ENCODE data around the gene MAFF. TPM values are rescaled to one million over a fixed set of nuclear protein-coding genes. Genes with fewer than 3 reads are reported as not detected.

Gene MAFF
- total RNA-seq, 2 experiments from 2014 or later = 8.3 to 9.4 TPM

- Mint-ChIP-seq H3K36me3 (ENCODE audit: low read depth) (peaks cover 2% of the 10 kb centered on the region), H3K27me3 (no peaks in the 10 kb centered on the region), H3K27ac (no peak overlapping the region), H3K4me3 (no peak overlapping the region), H3K9me3 (ENCODE audit: low read depth) (no peaks in the 10 kb centered on the region), H3K4me1 (peaks cover 16% of the 10 kb centered on the region)
- CTCF ChIA-PET = interaction anchor here (0.5 to 1.1 kb wide), 2 partner anchors 155 to 205 kb away, joined by 3 to 4 read pairs; no protein-coding TSS in a partner anchor
- intact Hi-C loops (cut with DNase I, micrococcal nuclease) = no loop called here
- ATAC-seq (no peak), DNase-seq (no peak)
- POLR2A ChIA-PET = interaction anchor here (0.6 kb wide), 1 partner anchor 117 kb away, joined by 3 read pairs; no protein-coding TSS in a partner anchor
Observed at GRCh38 chr22:38257181-38257580, 55.4 kb downstream of the MAFF start.

GRCh38 chr22:38257650-38258250 is 56.0 kb downstream of the MAFF start:
- CTCF ChIA-PET = interaction anchor here (0.5 to 0.6 kb wide), 2 partner anchors 48 to 205 kb away, joined by 4 read pairs; no protein-coding TSS in a partner anchor
- no peaks in the 10 kb centered on the region for H3K27me3 Mint-ChIP-seq
- peaks cover 19% of the 10 kb centered on the region for H3K4me1 Mint-ChIP-seq
- POLR2A ChIA-PET = interaction anchor here (0.6 kb wide), 1 partner anchor 54 kb away, joined by 3 read pairs; no protein-coding TSS in a partner anchor
- ATAC-seq (no peak), DNase-seq (no peak)
- intact Hi-C loops (cut with DNase I, micrococcal nuclease) = no loop called here
- H3K36me3 Mint-ChIP-seq (ENCODE audit: low read depth) = peaks cover 2% of the 10 kb centered on the region
- no peaks in the 10 kb centered on the region for H3K9me3 Mint-ChIP-seq (ENCODE audit: low read depth)
- no peak overlapping the region for H3K4me3 Mint-ChIP-seq
- H3K27ac Mint-ChIP-seq = no peak overlapping the region

GRCh38 chr22:38258895-38259294 is 57.1 kb downstream of the MAFF start:
- Mint-ChIP-seq H3K27ac (no peak overlapping the region), H3K4me1 (peaks cover 19% of the 10 kb centered on the region), H3K9me3 (ENCODE audit: low read depth) (no peaks in the 10 kb centered on the region), H3K27me3 (no peaks in the 10 kb centered on the region), H3K36me3 (ENCODE audit: low read depth) (peaks cover 2% of the 10 kb centered on the region), H3K4me3 (no peak overlapping the region)
- POLR2A ChIA-PET = no interaction called here
- ATAC-seq = no peak
- intact Hi-C loops (cut with DNase I, micrococcal nuclease) = no loop called here
- CTCF ChIA-PET = no interaction called here
- DNase-seq = no peak

- Mint-ChIP-seq H3K4me3 (no peak overlapping the region), H3K27ac (no peak overlapping the region)
- CTCF ChIA-PET = no interaction called here
Observed at GRCh38 chr22:38259370-38259769, 57.6 kb downstream of the MAFF start.

GRCh38 chr22:38260761-38261681 is 59.2 kb downstream of the MAFF start:
- no peak for ATAC-seq
- H3K4me3 Mint-ChIP-seq = no peak overlapping the region
- intact Hi-C loops (cut with DNase I, micrococcal nuclease) = loop anchor here (5.0 to 10.0 kb wide), 2 partner anchors 94 to 311 kb away; partner anchors contain the start of gene DMC1 (in 1 of the 2)
- ChIA-PET CTCF (interaction anchor here (0.6 to 1.5 kb wide), 2 partner anchors 85 to 93 kb away, joined by 3 to 4 read pairs; no protein-coding TSS in a partner anchor), POLR2A (no interaction called here)
- H3K27ac Mint-ChIP-seq = no peak overlapping the region
- DNase-seq = no peak
- no peaks in the 10 kb centered on the region for H3K9me3 Mint-ChIP-seq (ENCODE audit: low read depth)
- H3K36me3 Mint-ChIP-seq (ENCODE audit: low read depth) = peaks cover 2% of the 10 kb centered on the region
- peaks cover 26% of the 10 kb centered on the region for H3K4me1 Mint-ChIP-seq
- no peaks in the 10 kb centered on the region for H3K27me3 Mint-ChIP-seq

More at GRCh38 chr22:38259370-38259769, 57.6 kb downstream of the MAFF start:
- Mint-ChIP-seq H3K27me3 (no peaks in the 10 kb centered on the region), H3K4me1 (peaks cover 19% of the 10 kb centered on the region), H3K9me3 (ENCODE audit: low read depth) (no peaks in the 10 kb centered on the region), H3K36me3 (ENCODE audit: low read depth) (peaks cover 2% of the 10 kb centered on the region)
- POLR2A ChIA-PET = no interaction called here
- intact Hi-C loops (cut with DNase I, micrococcal nuclease) = no loop called here
- DNase-seq (no peak), ATAC-seq (no peak)

GRCh38 chr22:38262051-38262795 is 60.4 kb downstream of the MAFF start:
- no peaks in the 10 kb centered on the region for H3K27me3 Mint-ChIP-seq
- H3K4me1 Mint-ChIP-seq = peaks cover 36% of the 10 kb centered on the region
- ChIA-PET POLR2A (interaction anchor here (0.6 kb wide), 1 partner anchor 52 kb away, joined by 4 read pairs; no protein-coding TSS in a partner anchor), CTCF (interaction anchor here (0.6 to 0.8 kb wide), 4 partner anchors 9 to 308 kb away, joined by 3 read pairs; partner anchors contain the start of gene DMC1)
- intact Hi-C loops (cut with DNase I, micrococcal nuclease) = loop anchor here (1.0 to 10.0 kb wide), 3 partner anchors 91 to 310 kb away; partner anchors contain the start of gene DMC1 (in 1 of the 2)
- peak overlapping the region; percentile 67 for H3K27ac Mint-ChIP-seq
- ATAC-seq (peak; percentile 77), DNase-seq (peak; percentile 75)
- no peak overlapping the region for H3K4me3 Mint-ChIP-seq
- peaks cover 2% of the 10 kb centered on the region for H3K36me3 Mint-ChIP-seq (ENCODE audit: low read depth)
- H3K9me3 Mint-ChIP-seq (ENCODE audit: low read depth) = no peaks in the 10 kb centered on the region

GRCh38 chr22:38264322-38264843 is 62.6 kb downstream of the MAFF start:
- ATAC-seq = no peak
- Mint-ChIP-seq H3K36me3 (ENCODE audit: low read depth) (peaks cover 5% of the 10 kb centered on the region), H3K4me3 (no peak overlapping the region), H3K9me3 (ENCODE audit: low read depth) (no peaks in the 10 kb centered on the region), H3K27me3 (no peaks in the 10 kb centered on the region), H3K4me1 (peaks cover 46% of the 10 kb centered on the region), H3K27ac (no peak overlapping the region)
- DNase-seq = no peak
- intact Hi-C loops (cut with DNase I, micrococcal nuclease) = loop anchor here (5.0 to 10.0 kb wide), 2 partner anchors 90 to 308 kb away; partner anchors contain the start of gene DMC1 (in 1 of the 2)
- CTCF ChIA-PET = no interaction called here
- POLR2A ChIA-PET = no interaction called here

Other genes with a start within 250 kb of the MAFF start
- gene C22orf23, start 248.4 kb upstream of the MAFF start, total RNA-seq = under 1 TPM in 1 of 2 experiments, not detected in 1; 0.16 TPM
- gene POLR2F, start 248.3 kb upstream of the MAFF start, total RNA-seq = 10 to 100 TPM; 70.5 to 77.8 TPM
- not detected for gene SOX10, start 217.4 kb upstream of the MAFF start, total RNA-seq
- 10 to 100 TPM; 14.9 to 17.2 TPM for gene PICK1, start 144.6 kb upstream of the MAFF start, total RNA-seq
- gene SLC16A8, start 117.8 kb upstream of the MAFF start, total RNA-seq = not detected
- under 1 TPM; 0.71 to 0.88 TPM for gene BAIAP2L2, start 91.3 kb upstream of the MAFF start, total RNA-seq
- gene PLA2G6, start 20.2 kb upstream of the MAFF start, total RNA-seq = 10 to 100 TPM; 54.0 to 57.3 TPM
- gene TMEM184B, start 71.0 kb downstream of the MAFF start, total RNA-seq = 10 to 100 TPM; 16.0 to 19.8 TPM
- 100 to 1,000 TPM; 117 to 145 TPM for gene CSNK1E, start 115.4 kb downstream of the MAFF start, total RNA-seq